Pancreas (tissue), 10 donors: ENCODE measurements around the gene PYY. TPM values are rescaled to one million over a fixed set of nuclear protein-coding genes. Genes with fewer than 3 reads are reported as not detected.

Source experiments
- ATAC-seq, 4 donors: fragments of 200-7000 bp; cut with Tn5 transposase; one replicate each; pipeline versions ENCODE4 v1.8.0 to v1.9.1; 2020; ENCODE audit warnings: mild to moderate bottlenecking in 4 of 4, moderate library complexity in 4 of 4
- DNase-seq, 6 donors: peaks; one replicate each; pipeline ENCODE4 v3.0.0-alpha.2; 2020
- FAIRE-seq: peaks from 2 replicates; lab custom pipeline; 2012; peaks lifted over from hg19 to GRCh38; lab: Jason Lieb, UNC
- H3K27ac ChIP-seq, 4 donors: fragments of 200-600 bp; sonication (generic); 1 replicate in 3 of 4; 2 replicates in 1 of 4; pipeline versions ENCODE4 v1.5.0 to v1.8.0; 2020
- H3K27me3 ChIP-seq, 4 donors: fragments of 200-600 bp; one replicate each; pipeline ENCODE4 v1.8.0; 2021
- H3K36me3 ChIP-seq, 3 donors: fragments of 200-600 bp; sonication (generic) in 1 of 3; one replicate each; pipeline versions ENCODE4 v1.5.0 to v1.8.0; 2020 to 2021
- H3K4me1 ChIP-seq, 3 donors: fragments of 200-600 bp; one replicate each; pipeline ENCODE4 v1.8.0; 2021
- H3K4me3 ChIP-seq, 4 donors: fragments of 200-600 bp; sonication (generic) in 2 of 4; one replicate each; pipeline versions ENCODE4 v1.5.0 to v1.8.0; 2020 to 2021
- H3K9me3 ChIP-seq, 4 donors: fragments of 200-600 bp; one replicate each; pipeline ENCODE4 v1.8.0; 2021
- WGBS, 2 donors: extraction: QIAGEN DNeasy Blood & Tissue Kit; methylation state at CpG; one replicate each; pipeline ENCODE4 v1.1.7; 2013; 5-methylcytosine and 5-hydroxymethylcytosine counted together
- intact Hi-C, 3 donors: fragments of 100-400 bp; cut with DNase I; formaldehyde crosslinking; loops; one replicate each; pipeline versions ENCODE4 v1.11.1 to v1.14.2; 2022
- polyA plus RNA-seq, 2 donors: library from polyadenylated mRNA; stranded (reverse); fragments of 200-250 nt; gene quantifications; one replicate each; pipeline ENCODE4 v1.2.3, GENCODE V29; 2013
- total RNA-seq, 6 donors: library from RNA; stranded (reverse); fragmentation: NEBNext Ultra II Directional in 4 of 6; extraction: Animal tissue kit (Norgen Biotek cat#: 25700) in 4 of 6; gene quantifications; one replicate each; pipeline versions ENCODE4 v1.2.1 to v1.2.4, GENCODE V29; 2021 to 2023
- TF ChIP-seq, protein P1 (sequence below), 4 donors: fragments of 200-600 bp; sonication (generic) in 3 of 4; IDR thresholded peaks; one replicate each; pipeline versions ENCODE4 v1.5.0 to v1.8.0; 2021; ENCODE audit warnings: antibody characterized with exemption in 4 of 4
- donor health status: healthy with polysubstance abuse.
- donor health status: DM: no; HTN: no; CAD: no; lungs with moderate emphysema.
- donor health status: DM: no; HTN: no; CAD: no.
- donor health status: control.
- donor health status: control.
- donor health status: Bipolar disorder and iron deficiency.
- donor health status: DM: yes; HTN: yes; CAD: no.
- donor health status: DM: no; HTN: no; CAD: no.
- donor health status: DM: no; HTN: no; CAD: no.
- donor health status: DM: yes; HTN: yes; CAD: no.

Gene PYY
- total and polyA plus RNA-seq, 8 donors: 0.35 to 1.1 (median 0.57) TPM; not detected in 4

DNA sequence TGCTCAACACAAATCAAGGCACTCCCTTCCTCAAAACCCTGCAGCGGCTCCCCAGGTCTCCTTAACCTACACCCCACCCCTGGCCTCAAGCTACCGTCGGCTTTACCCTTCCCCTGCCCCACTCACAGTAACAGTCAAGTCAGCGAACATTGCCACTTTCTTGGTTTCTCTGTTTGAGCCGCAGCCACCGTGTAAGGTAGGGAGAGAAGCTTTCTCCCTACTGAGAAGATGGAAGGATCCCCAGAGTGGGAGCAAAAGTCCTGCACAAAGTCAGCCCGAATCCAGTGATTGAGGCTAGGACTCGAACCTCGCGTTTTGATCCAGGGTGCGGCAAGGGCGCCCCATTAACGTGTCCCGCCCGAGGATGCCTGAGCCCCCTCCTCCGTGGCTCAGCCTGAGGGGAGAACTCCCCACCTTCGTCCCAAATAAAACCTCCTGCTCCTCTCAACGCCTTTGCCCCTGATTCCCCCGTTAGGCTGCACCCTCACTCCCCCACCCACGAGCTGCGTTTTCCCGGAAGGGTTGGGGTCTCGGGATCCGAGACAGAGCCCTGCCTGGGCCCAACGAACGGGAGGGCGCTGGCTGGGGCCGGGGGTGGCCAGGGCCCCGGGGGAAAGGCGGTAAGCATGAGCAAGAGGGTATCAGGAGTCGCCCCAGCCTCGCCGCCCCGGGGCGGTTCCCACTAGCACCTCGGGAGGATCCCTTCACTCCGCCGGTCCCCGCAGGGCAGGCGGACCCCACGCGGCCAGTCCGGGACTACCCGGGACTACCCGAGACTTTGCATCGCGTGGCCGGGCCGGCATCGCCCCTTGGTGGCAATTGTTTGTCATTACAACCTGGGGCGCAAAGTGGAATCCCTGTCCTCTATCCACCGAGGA is 40.8 kb upstream of the PYY start:
- DNase-seq: peak in 5 of 6 donors; percentile 42 to 90 (median 75)
- intact Hi-C loops: loop anchor here in 2 of 3 donors (5.0 to 10.0 kb wide), 3 partner anchors 50 to 120 kb away; partner anchors contain the start of gene PPY (in 2 of the 2)
- H3K27me3 ChIP-seq: peaks cover 0 to 5% (median 0%) of the 10 kb centered on the region in 4 donors
- H3K9me3 ChIP-seq: no peaks in the 10 kb centered on the region
- TF ChIP-seq, protein P1, sequence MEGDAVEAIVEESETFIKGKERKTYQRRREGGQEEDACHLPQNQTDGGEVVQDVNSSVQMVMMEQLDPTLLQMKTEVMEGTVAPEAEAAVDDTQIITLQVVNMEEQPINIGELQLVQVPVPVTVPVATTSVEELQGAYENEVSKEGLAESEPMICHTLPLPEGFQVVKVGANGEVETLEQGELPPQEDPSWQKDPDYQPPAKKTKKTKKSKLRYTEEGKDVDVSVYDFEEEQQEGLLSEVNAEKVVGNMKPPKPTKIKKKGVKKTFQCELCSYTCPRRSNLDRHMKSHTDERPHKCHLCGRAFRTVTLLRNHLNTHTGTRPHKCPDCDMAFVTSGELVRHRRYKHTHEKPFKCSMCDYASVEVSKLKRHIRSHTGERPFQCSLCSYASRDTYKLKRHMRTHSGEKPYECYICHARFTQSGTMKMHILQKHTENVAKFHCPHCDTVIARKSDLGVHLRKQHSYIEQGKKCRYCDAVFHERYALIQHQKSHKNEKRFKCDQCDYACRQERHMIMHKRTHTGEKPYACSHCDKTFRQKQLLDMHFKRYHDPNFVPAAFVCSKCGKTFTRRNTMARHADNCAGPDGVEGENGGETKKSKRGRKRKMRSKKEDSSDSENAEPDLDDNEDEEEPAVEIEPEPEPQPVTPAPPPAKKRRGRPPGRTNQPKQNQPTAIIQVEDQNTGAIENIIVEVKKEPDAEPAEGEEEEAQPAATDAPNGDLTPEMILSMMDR (IDR thresholded peaks at IDR 0.05): peak; percentile 66 to 82 (median 80)
- FAIRE-seq: no peak
- no peak overlapping the region for H3K27ac ChIP-seq
- H3K4me3 ChIP-seq: peak overlapping the region in 2 of 4 donors; percentile 8 to 39
- peak; percentile 88 to 98 (median 94) for ATAC-seq
- H3K36me3 ChIP-seq: no peaks in the 10 kb centered on the region
- H3K4me1 ChIP-seq: no peaks in the 10 kb centered on the region
- 8 to 10% methylated on average over 52 of the region's 52 CpGs for whole genome bisulfite sequencing, 2 donors

DNA sequence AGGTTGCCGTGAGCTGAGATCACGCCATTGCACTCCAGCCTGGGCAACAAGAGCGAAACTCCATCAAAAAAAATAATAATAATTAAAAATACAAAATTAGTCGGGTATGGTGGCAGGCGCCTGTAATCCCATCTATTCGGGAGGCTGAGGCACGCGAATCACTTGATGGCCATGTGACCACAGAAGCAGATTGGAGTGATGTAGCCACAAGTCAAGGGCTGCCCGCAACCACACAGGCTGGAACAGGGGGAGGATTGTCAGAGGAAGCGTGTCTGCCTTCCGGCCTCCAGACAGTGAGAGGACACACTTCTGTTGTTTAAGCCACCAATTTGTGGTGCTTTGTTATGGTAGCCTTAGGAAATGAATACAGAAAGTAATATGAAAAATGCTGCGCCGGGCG is 38.9 kb upstream of the PYY start:
- H3K9me3 ChIP-seq: no peaks in the 10 kb centered on the region
- peaks cover 0 to 5% (median 0%) of the 10 kb centered on the region in 4 donors for H3K27me3 ChIP-seq
- intact Hi-C loops: loop anchor here in 2 of 3 donors (5.0 to 10.0 kb wide), 3 partner anchors 48 to 118 kb away; partner anchors contain the start of gene PPY (in 2 of the 2)
- H3K4me3 ChIP-seq: no peak overlapping the region
- no peak overlapping the region for H3K27ac ChIP-seq
- TF ChIP-seq, protein P1 (IDR thresholded peaks at IDR 0.05): no peak
- 90 to 93% methylated on average over 14 of the region's 14 CpGs for WGBS, 2 donors
- no peak for FAIRE-seq
- no peak for DNase-seq
- no peaks in the 10 kb centered on the region for H3K36me3 ChIP-seq
- no peaks in the 10 kb centered on the region for H3K4me1 ChIP-seq
- no peak for ATAC-seq

DNA sequence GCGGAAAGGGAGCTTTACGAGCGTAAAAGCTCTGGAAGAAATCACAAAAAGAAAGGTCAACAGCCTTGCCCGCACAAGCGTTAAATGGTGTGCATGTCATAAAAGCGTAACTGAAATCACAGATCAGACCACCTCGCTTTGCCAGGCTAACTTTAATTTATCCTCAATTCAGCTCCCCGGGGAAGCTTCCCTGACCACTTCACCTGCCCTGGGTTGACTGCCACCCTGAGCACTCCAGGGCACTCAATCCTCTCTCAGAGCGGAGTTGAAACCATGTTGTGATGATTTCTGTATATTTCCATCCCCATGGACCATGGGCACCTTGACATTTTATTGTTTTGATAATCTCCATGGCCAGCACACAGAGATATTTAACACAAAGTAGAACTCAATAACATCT is 34.6 kb upstream of the PYY start:
- intact Hi-C loops: no loop called here
- no peak for FAIRE-seq
- TF ChIP-seq, protein P1 (IDR thresholded peaks at IDR 0.05): no peak

DNA sequence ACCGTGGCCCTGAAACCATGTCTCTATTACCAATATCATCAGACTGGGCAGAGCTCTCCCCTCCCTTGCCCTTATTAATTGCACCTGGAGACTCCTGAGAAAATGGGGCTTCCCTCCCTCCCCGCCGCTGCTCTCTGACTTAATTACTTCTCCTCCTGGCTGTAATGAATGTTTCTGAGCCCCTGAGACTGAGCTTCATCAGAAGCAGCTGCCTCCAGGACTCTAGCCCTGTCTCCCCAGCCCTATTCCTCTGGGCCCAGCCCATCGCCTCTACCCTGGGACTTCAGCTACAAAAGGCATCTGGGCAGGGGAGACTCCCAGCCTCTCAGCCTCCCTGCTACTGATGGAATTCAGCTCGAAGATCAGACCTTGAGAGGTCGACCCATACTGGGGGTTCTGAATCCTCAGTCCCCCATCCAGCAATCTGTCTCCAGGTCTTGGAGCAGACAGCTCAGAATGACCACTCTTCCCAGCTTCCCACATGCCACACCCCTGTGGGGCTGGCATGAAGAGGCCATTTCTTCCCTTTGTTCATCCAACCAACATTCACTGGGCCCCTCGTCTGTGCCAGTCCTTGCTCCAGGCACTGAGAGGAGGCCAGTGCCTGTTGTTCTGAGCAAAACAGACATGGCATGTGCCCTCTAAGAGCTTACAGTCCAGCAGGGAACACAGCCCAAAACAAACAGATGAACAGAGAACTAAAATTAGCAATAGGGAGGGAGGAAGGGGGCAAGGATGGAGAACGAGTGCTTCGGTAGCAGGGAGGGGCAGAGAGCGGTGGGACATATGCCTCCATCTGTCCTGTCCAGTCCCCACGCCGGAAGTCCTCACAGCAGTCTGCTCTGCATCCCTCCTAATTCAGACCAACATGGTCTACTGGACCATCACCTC is 33.6 kb upstream of the PYY start:
- Histone ChIP-seq H3K27ac (no peak overlapping the region), H3K9me3 (no peaks in the 10 kb centered on the region), H3K27me3 (peaks cover 0 to 9% (median 0%) of the 10 kb centered on the region in 4 donors), H3K4me1 (peaks cover 0 to 5% (median 0%) of the 10 kb centered on the region in 3 donors), H3K4me3 (no peak overlapping the region), H3K36me3 (no peaks in the 10 kb centered on the region)
- intact Hi-C loops: no loop called here
- no peak for ATAC-seq
- WGBS, 2 donors: 57 to 66% methylated on average over 12 of the region's 12 CpGs
- FAIRE-seq: no peak
- DNase-seq: no peak
- TF ChIP-seq, protein P1 (IDR thresholded peaks at IDR 0.05): no peak

More for the DNA sequence above, 34.6 kb upstream of the PYY start:
- no peak overlapping the region for H3K4me3 ChIP-seq
- no peaks in the 10 kb centered on the region for H3K36me3 ChIP-seq
- DNase-seq (no peak), ATAC-seq (peak in 1 of 4 donors; percentile 14)
- H3K9me3 ChIP-seq: no peaks in the 10 kb centered on the region
- WGBS, 2 donors: 74 to 90% methylated on average over 9 of the region's 9 CpGs
- peaks cover 0 to 5% (median 0%) of the 10 kb centered on the region in 3 donors for H3K4me1 ChIP-seq
- H3K27me3 ChIP-seq: no peaks in the 10 kb centered on the region
- H3K27ac ChIP-seq: no peak overlapping the region
